Calu3 (cell line): ENCODE data around the gene TMEM191C. TPM values are rescaled to one million over a fixed set of nuclear protein-coding genes. Genes with fewer than 3 reads are reported as not detected.
"Not testable (repeated sequence)": the region's sequence is repeated elsewhere in the genome, so short reads cannot be mapped to it uniquely, and the experiment has no call there.

Source experiments
- BruUV-seq: library from RNA; stranded (reverse); fragments of 400-500 nt; replicated peaks from 2 replicates; lab custom pipeline; 2021; lab: Mats Ljungman, UMichigan
- CTCF ChIA-PET: fragments of 300-600 bp; sonication (Branson Sonifier 250); formaldehyde crosslinking; loops from one replicate; lab custom pipeline; 2022; ENCODE audit warnings: antibody characterized with exemption; lab: Charles Lee
- DNase-seq: peaks from one replicate; pipeline ENCODE4 v3.0.0; 2022
- H3K27ac Mint-ChIP-seq: one replicate; pipeline ENCODE4 v1.8.0; 2022; ENCODE audit warnings: mixed read lengths; ENCODE audit not compliant: unreplicated experiment
- H3K27me3 Mint-ChIP-seq: one replicate; pipeline ENCODE4 v1.8.0; 2022; ENCODE audit warnings: mixed read lengths; ENCODE audit not compliant: unreplicated experiment
- H3K36me3 Mint-ChIP-seq: one replicate; pipeline ENCODE4 v1.8.0; 2022; ENCODE audit warnings: mild to moderate bottlenecking, moderate library complexity, mixed read lengths; ENCODE audit not compliant: insufficient read depth, unreplicated experiment
- H3K4me1 Mint-ChIP-seq: one replicate; pipeline ENCODE4 v1.8.0; 2022; ENCODE audit warnings: mild to moderate bottlenecking, low read depth, mixed read lengths; ENCODE audit not compliant: unreplicated experiment
- H3K4me3 Mint-ChIP-seq: one replicate; pipeline ENCODE4 v1.8.0; 2022; ENCODE audit warnings: mild to moderate bottlenecking, low read depth, moderate library complexity, mixed read lengths; ENCODE audit not compliant: unreplicated experiment
- H3K9me3 Mint-ChIP-seq: one replicate; pipeline ENCODE4 v1.8.0; 2022; ENCODE audit warnings: low read depth, mixed read lengths; ENCODE audit not compliant: unreplicated experiment
- intact Hi-C: fragments of 100-400 bp; cut with micrococcal nuclease; formaldehyde crosslinking; loops from one replicate; pipeline ENCODE4 v1.10.0; 2022; ENCODE audit not compliant: unreplicated experiment
- total RNA-seq: library from RNA; stranded (reverse); gene quantifications from 2 replicates; pipeline ENCODE4 v1.2.3, GENCODE V29; 2022

The TMEM191C gene
- total RNA-seq, 1 experiment from 2014 or later, result 2.2 TPM

DNA sequence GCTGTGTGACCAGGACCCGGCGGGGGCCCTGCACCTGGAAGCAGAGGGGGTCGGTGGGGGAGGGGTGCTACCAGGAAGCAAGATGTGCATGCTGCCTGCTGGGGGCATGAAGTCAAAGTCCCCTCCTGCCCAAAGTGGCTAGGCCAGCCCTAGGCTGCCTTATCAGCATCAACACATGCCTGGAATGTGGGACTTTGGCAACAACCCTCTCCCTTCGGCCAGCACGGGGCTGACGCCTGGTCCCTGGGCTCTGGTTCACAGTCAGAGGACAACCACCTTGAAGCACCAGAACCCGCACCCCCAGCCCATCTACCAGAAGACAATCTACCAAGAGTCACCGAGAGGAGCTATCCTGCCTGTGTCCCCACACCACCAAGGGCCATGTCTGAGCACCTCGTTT is 43.2 kb downstream of the TMEM191C start:
- H3K27me3 Mint-ChIP-seq, CTCF ChIA-PET, H3K9me3 Mint-ChIP-seq, H3K4me3 Mint-ChIP-seq, DNase-seq, intact Hi-C loops, H3K4me1 Mint-ChIP-seq, H3K27ac Mint-ChIP-seq, H3K36me3 Mint-ChIP-seq, BruUV-seq: not testable (repeated sequence)

DNA sequence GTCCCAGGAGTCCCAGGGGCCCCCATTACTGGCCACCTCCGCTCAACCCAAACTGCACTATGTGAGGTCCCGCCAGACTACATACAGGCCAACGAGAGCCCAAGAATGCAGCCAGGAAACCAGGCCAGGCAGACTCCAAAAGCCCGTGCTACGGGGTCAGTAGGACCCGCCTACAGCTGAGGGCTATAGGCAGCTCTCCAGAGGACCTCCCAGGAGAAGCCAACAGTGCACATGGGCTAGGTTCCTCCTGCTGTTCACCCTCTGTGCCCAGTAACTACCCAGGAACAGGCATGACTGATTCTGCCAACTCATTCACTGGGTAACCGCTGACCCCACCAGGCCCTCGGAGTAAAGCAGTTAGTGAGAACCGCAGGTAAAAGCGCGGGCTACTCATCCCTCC is 44.8 kb downstream of the TMEM191C start:
- CTCF ChIA-PET, H3K4me3 Mint-ChIP-seq, H3K36me3 Mint-ChIP-seq, H3K27me3 Mint-ChIP-seq, intact Hi-C loops, H3K4me1 Mint-ChIP-seq, DNase-seq, H3K9me3 Mint-ChIP-seq, BruUV-seq, H3K27ac Mint-ChIP-seq: not testable (repeated sequence)

GRCh38 chr22:21514117-21514516 is 46.9 kb downstream of the TMEM191C start:
- CTCF ChIA-PET, H3K4me1 Mint-ChIP-seq, H3K27me3 Mint-ChIP-seq, H3K9me3 Mint-ChIP-seq, BruUV-seq, H3K4me3 Mint-ChIP-seq, H3K36me3 Mint-ChIP-seq, intact Hi-C loops, DNase-seq, H3K27ac Mint-ChIP-seq: not testable (repeated sequence)

- DNase-seq, H3K9me3 Mint-ChIP-seq, H3K36me3 Mint-ChIP-seq, intact Hi-C loops, H3K27me3 Mint-ChIP-seq, CTCF ChIA-PET, H3K4me1 Mint-ChIP-seq, BruUV-seq, H3K27ac Mint-ChIP-seq, H3K4me3 Mint-ChIP-seq: not testable (repeated sequence)
Observed at GRCh38 chr22:21515234-21515633, 48.0 kb downstream of the TMEM191C start.

- CTCF ChIA-PET, H3K4me3 Mint-ChIP-seq, H3K27ac Mint-ChIP-seq, H3K9me3 Mint-ChIP-seq, H3K27me3 Mint-ChIP-seq, H3K36me3 Mint-ChIP-seq, H3K4me1 Mint-ChIP-seq, BruUV-seq, DNase-seq, intact Hi-C loops: not testable (repeated sequence)
Observed at GRCh38 chr22:21516522-21516921, 49.3 kb downstream of the TMEM191C start.

DNA sequence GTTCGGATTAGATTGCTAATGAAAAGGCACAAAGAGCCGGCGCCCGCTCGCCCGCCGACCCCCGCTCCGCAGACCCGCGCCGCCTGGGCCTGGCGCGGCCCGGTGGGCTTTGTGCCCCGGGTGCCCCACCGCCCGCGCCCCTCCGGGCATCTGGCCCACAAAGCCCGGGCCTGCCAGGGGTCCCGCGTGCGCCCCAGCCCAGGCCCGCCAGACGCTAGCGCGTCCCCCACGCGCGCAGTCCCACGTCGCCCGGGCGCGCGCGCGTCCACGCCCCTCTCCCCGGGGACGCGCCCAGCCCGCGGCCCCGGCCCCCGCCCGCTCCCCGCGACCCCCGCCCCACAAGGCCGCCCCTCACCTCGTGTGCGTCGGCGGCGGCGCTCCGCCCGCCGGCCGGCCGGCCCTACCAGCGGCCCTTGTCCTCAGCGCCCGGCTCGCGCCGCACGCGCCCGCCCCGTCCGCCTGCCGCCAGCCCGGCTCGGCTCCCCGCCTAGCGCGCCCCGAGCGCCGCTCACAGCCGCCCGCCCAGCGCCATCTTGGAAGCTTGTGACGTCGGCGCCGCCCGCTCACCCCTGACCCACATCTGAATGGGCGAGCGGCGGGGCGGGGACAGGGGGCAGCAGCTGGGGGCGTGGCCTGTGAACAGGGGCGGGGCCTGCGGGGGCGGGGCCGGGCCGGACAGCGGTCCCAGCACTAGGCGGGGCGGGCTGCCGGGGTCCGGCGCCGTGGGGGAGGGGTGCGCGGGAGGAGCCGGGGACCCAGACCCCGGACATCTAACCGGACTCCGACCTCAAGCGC is 50.0 kb downstream of the TMEM191C start:
- H3K4me1 Mint-ChIP-seq, H3K36me3 Mint-ChIP-seq, H3K27ac Mint-ChIP-seq, intact Hi-C loops, BruUV-seq, H3K4me3 Mint-ChIP-seq, CTCF ChIA-PET, H3K27me3 Mint-ChIP-seq, H3K9me3 Mint-ChIP-seq, DNase-seq: not testable (repeated sequence)

Other genes with a start within 250 kb of the TMEM191C start
- gene RIMBP3B, start 83.6 kb upstream of the TMEM191C start, total RNA-seq, result 0.17 TPM in 1 of 2 replicates, not detected in the other
- 7.7 and 8.2 TPM in 2 replicates for gene HIC2, start 50.0 kb upstream of the TMEM191C start, total RNA-seq
- 0.17 TPM in 1 of 2 replicates, not detected in the other for gene RIMBP3C, start 84.1 kb downstream of the TMEM191C start, total RNA-seq
- 65.8 and 66.6 TPM in 2 replicates for gene UBE2L3, start 100.3 kb downstream of the TMEM191C start, total RNA-seq
- gene YDJC, start 162.6 kb downstream of the TMEM191C start, total RNA-seq, result 57.9 and 64.2 TPM in 2 replicates
- gene CCDC116, start 165.4 kb downstream of the TMEM191C start, total RNA-seq, result 0.17 TPM in 1 of 2 replicates, not detected in the other
- 87.0 and 88.2 TPM in 2 replicates for gene SDF2L1, start 174.9 kb downstream of the TMEM191C start, total RNA-seq
- 46.9 and 50.5 TPM in 2 replicates for gene PPIL2, start 198.6 kb downstream of the TMEM191C start, total RNA-seq